HUES48 (cell line): ENCODE results near the gene PLA1A.
"Not testable (repeated sequence)": the region's sequence is repeated elsewhere in the genome, so short reads cannot be mapped to it uniquely, and the experiment has no call there.

Experiments used
- H3K27ac ChIP-seq: one replicate; pipeline ENCODE4 v1.7.0; 2013; ENCODE audit warnings: low read depth, low read length, inconsistent platforms
- H3K27me3 ChIP-seq: 2 replicates; pipeline ENCODE4 v1.6.1; 2013; ENCODE audit warnings: mild to moderate bottlenecking, low read length; ENCODE audit not compliant: control insufficient read depth, insufficient read depth
- H3K36me3 ChIP-seq: 2 replicates; pipeline ENCODE4 v1.6.1; 2013; ENCODE audit warnings: low read length; ENCODE audit not compliant: control insufficient read depth, insufficient read depth
- H3K4me1 ChIP-seq: 2 replicates; pipeline ENCODE4 v1.6.1; 2013; ENCODE audit warnings: mild to moderate bottlenecking, low read length; ENCODE audit not compliant: control insufficient read depth, insufficient read depth
- H3K4me3 ChIP-seq: 2 replicates; pipeline ENCODE4 v1.5.1; 2013; ENCODE audit warnings: mild to moderate bottlenecking, low read depth, low read length
- H3K9ac ChIP-seq: 2 replicates; pipeline ENCODE4 v1.6.1; 2013; ENCODE audit warnings: mild to moderate bottlenecking, low read depth, low read length, moderate library complexity
- H3K9me3 ChIP-seq: 2 replicates; pipeline ENCODE4 v1.6.1; 2013; ENCODE audit warnings: low read length; ENCODE audit not compliant: control insufficient read depth, insufficient read depth

Gene PLA1A

DNA sequence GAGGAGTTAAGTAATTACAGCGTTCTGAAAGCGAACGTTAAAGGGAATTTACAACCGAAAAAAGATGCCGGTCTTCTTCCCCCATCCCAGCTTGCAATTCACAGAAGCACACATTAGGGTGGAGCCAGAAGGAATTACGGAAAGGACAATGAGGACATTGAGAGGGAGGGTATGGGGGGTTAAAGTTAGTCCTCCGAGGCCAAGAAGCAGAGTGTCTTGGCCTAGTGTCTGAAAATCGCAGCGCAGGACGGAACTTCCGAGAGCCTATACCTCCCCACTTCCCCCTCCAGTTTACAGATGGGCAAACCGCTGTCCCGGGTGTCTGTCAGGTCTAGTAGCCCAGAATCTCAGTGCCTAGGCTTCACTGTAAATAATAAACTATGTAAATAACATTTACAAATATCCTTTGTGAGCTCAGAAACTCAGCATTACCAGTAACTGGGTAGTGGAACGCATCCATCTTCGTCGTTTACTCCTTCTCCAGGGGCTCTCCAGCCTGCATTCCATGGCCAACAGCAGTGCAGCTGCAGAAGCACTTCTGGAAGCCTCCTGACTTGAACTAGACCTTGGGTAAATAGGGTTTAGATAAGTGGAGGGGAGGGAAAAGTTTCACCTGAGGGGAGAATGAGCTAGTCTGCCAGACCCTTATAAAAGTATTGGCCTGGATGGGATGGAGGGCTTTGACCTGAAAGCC, 17.5 kb upstream of the PLA1A start:
- Histone ChIP-seq H3K9me3 (no peaks in the 10 kb centered on the region), H3K4me3 (peak overlapping the region; percentile 69), H3K9ac (peak overlapping the region; percentile 62), H3K4me1 (peaks cover 6% of the 10 kb centered on the region), H3K36me3 (no peaks in the 10 kb centered on the region), H3K27ac (peak overlapping the region; percentile 75), H3K27me3 (peaks cover 21% of the 10 kb centered on the region)

- Histone ChIP-seq H3K9ac (no peak overlapping the region), H3K27ac (no peak overlapping the region), H3K27me3 (peaks cover 21% of the 10 kb centered on the region), H3K4me3 (no peak overlapping the region), H3K36me3 (no peaks in the 10 kb centered on the region), H3K4me1 (peaks cover 6% of the 10 kb centered on the region), H3K9me3 (no peaks in the 10 kb centered on the region)
Observed at GRCh38 chr3:119582178-119582577, 15.5 kb upstream of the PLA1A start.

- Histone ChIP-seq H3K27ac (no peak overlapping the region), H3K36me3 (no peaks in the 10 kb centered on the region), H3K9ac (no peak overlapping the region), H3K27me3 (peaks cover 7% of the 10 kb centered on the region), H3K4me3 (no peak overlapping the region), H3K4me1 (peaks cover 16% of the 10 kb centered on the region), H3K9me3 (no peaks in the 10 kb centered on the region)
Observed at GRCh38 chr3:119585208-119585607, 12.5 kb upstream of the PLA1A start.

GRCh38 chr3:119585856-119586570, 11.7 kb upstream of the PLA1A start:
- Histone ChIP-seq H3K27ac (no peak overlapping the region), H3K9me3 (0 out of 2 replicates have a peak, but pooled peaks cover 4% of the 10 kb centered on the region), H3K36me3 (no peaks in the 10 kb centered on the region), H3K4me3 (no peak overlapping the region), H3K9ac (no peak overlapping the region), H3K27me3 (no peaks in the 10 kb centered on the region), H3K4me1 (peaks cover 11% of the 10 kb centered on the region)

DNA sequence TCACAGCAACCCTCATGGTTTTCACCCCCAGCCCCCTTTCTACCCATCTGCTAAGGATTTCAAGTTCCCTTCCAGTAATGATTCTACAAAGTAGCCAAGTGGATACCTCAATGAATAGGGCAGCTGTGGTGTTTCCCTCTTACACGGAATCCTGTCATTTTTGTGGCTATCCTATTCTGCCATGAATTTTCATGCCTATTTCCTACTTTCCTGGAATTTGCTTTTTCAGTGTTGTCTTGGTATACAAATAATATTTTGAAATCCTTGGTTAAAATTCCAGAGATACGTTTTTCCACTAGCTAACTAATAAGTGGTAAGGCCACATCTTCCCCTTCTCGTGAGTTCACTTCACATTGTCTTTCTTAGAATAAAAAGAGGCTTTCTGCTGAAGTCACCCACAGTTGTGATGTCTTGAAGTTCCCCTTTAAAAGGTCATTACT, 10.9 kb upstream of the PLA1A start:
- no peak overlapping the region for H3K9ac ChIP-seq
- no peak overlapping the region for H3K4me3 ChIP-seq
- no peaks in the 10 kb centered on the region for H3K36me3 ChIP-seq
- 0 out of 2 replicates have a peak, but pooled peaks cover 4% of the 10 kb centered on the region for H3K9me3 ChIP-seq
- peaks cover 11% of the 10 kb centered on the region for H3K4me1 ChIP-seq
- no peaks in the 10 kb centered on the region for H3K27me3 ChIP-seq
- no peak overlapping the region for H3K27ac ChIP-seq

GRCh38 chr3:119588112-119588511, 9.6 kb upstream of the PLA1A start:
- Histone ChIP-seq H3K27me3 (no peaks in the 10 kb centered on the region), H3K4me3 (no peak overlapping the region), H3K9ac (no peak overlapping the region), H3K27ac (no peak overlapping the region), H3K36me3 (no peaks in the 10 kb centered on the region), H3K9me3 (0 out of 2 replicates have a peak, but pooled peaks cover 4% of the 10 kb centered on the region), H3K4me1 (peaks cover 11% of the 10 kb centered on the region)

- H3K9me3 ChIP-seq, result 0 out of 2 replicates have a peak, but pooled peaks cover 4% of the 10 kb centered on the region
- no peak overlapping the region for H3K27ac ChIP-seq
- H3K9ac ChIP-seq, result no peak overlapping the region
- no peaks in the 10 kb centered on the region for H3K36me3 ChIP-seq
- H3K4me1 ChIP-seq, result peaks cover 11% of the 10 kb centered on the region
- H3K27me3 ChIP-seq, result no peaks in the 10 kb centered on the region
- no peak overlapping the region for H3K4me3 ChIP-seq
Observed at GRCh38 chr3:119589102-119589773, 8.4 kb upstream of the PLA1A start.

DNA sequence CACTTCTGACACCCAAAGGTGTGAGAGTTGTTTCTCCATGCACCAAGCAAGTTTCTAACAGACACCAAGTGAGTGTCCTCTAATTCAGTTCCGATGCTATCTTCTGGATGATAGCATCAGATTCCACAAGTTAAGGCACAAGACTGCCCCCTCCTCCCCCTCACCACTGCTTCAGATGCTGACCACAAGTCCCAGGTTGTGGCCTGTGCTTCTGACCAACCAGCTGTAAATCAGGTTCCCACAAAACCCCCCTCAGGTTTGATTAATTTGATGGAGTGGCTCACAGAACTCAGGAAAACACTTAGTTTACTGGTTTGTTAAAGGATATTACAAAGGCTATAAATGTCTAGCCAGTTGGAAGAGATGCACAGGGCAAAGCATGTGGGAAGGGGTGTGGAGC, 7.0 kb upstream of the PLA1A start:
- Histone ChIP-seq H3K27me3 (no peaks in the 10 kb centered on the region), H3K9me3 (0 out of 2 replicates have a peak, but pooled peaks cover 4% of the 10 kb centered on the region), H3K4me1 (peaks cover 11% of the 10 kb centered on the region)

GRCh38 chr3:119592861-119593260, 4.8 kb upstream of the PLA1A start:
- no peak overlapping the region for H3K27ac ChIP-seq
- 0 out of 2 replicates have a peak, but pooled peaks cover 4% of the 10 kb centered on the region for H3K9me3 ChIP-seq
- H3K36me3 ChIP-seq, result no peaks in the 10 kb centered on the region
- peaks cover 11% of the 10 kb centered on the region for H3K4me1 ChIP-seq
- no peak overlapping the region for H3K4me3 ChIP-seq
- H3K27me3 ChIP-seq, result no peaks in the 10 kb centered on the region
- no peak overlapping the region for H3K9ac ChIP-seq

More for the DNA sequence above, 7.0 kb upstream of the PLA1A start:
- H3K36me3 ChIP-seq, result no peaks in the 10 kb centered on the region
- H3K27ac ChIP-seq, result no peak overlapping the region
- no peak overlapping the region for H3K4me3 ChIP-seq
- no peak overlapping the region for H3K9ac ChIP-seq

DNA sequence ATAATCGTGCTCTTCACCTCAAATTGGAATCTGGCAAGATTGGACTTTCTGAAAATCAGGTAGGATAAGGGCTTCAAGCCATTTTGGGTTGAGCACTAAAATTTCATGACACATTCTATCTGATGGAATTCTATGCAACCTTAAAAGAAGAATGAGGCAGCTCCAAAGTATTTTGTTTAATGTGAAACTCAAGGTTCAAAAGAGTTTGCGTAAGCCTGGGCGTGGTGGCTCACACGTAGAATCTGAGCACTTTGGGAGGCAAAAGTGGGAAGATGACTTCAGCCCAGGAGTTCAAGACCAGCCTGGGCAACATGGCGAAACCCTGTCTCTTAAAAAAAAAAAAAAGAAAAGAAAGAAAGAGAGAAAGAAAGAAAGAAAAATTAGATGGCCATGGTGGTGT, 3.6 kb upstream of the PLA1A start:
- H3K27ac ChIP-seq, result no peak overlapping the region
- H3K9ac ChIP-seq, result no peak overlapping the region
- H3K36me3 ChIP-seq, result no peaks in the 10 kb centered on the region
- H3K9me3 ChIP-seq, result 0 out of 2 replicates have a peak, but pooled peaks cover 4% of the 10 kb centered on the region
- H3K27me3 ChIP-seq, result no peaks in the 10 kb centered on the region
- peaks cover 9% of the 10 kb centered on the region for H3K4me1 ChIP-seq
- no peak overlapping the region for H3K4me3 ChIP-seq

- H3K27ac ChIP-seq, H3K9me3 ChIP-seq, H3K4me3 ChIP-seq, H3K4me1 ChIP-seq, H3K27me3 ChIP-seq, H3K9ac ChIP-seq, H3K36me3 ChIP-seq: not testable (repeated sequence)
Observed at GRCh38 chr3:119594929-119595328, 2.8 kb upstream of the PLA1A start.
